ENCODE measurements around the gene OBSCN.

GRCh38 chr1:228367798-228368791 lies 160.3 kb downstream of the OBSCN start:
- TF ChIP-seq CTCF (IDR thresholded peaks at IDR 0.05) = no peak
- TF ChIP-seq EZH2 (IDR thresholded peaks at IDR 0.05) = no peak
- TF ChIP-seq EZH2phosphoT487 (IDR thresholded peaks at IDR 0.05) = no peak
